Ovary (tissue), 9 donors: ENCODE results near the gene CACNA1C. TPM values are rescaled to one million over a fixed set of nuclear protein-coding genes. Genes with fewer than 3 reads are reported as not detected.
A peak's percentile ranks its signal among the peaks of the same experiment; 100 is the strongest.

Source experiments
- DNase-seq, 5 donors: peaks; one replicate each; pipeline ENCODE4 v3.0.0-alpha.2; 2019 to 2020
- H3K27ac ChIP-seq, 2 donors: fragments of 200-600 bp; one replicate each; pipeline versions ENCODE4 v1.5.1 to v1.8.0; 2019 to 2022
- H3K27me3 ChIP-seq: fragments of 200-600 bp; one replicate; pipeline ENCODE4 v1.8.0; 2022
- H3K36me3 ChIP-seq: fragments of 200-600 bp; sonication (generic); one replicate; pipeline ENCODE4 v1.5.1; 2019
- H3K4me1 ChIP-seq: one replicate; pipeline ENCODE4 v1.8.1; 2013; ENCODE audit warnings: mild to moderate bottlenecking, moderate library complexity; ENCODE audit not compliant: insufficient read depth
- H3K4me3 ChIP-seq: fragments of 200-600 bp; sonication (generic); one replicate; pipeline ENCODE4 v1.5.1; 2017
- H3K9me3 ChIP-seq, 2 donors: fragments of 200-600 bp in 1 of 2; sonication (generic) in 1 of 2; one replicate each; pipeline versions ENCODE4 v1.5.1 to v1.8.1; 2013 to 2019; ENCODE audit warnings: mild to moderate bottlenecking in 1 of 2, moderate library complexity in 1 of 2
- CTCF ChIP-seq, 3 donors: fragments of 450-650 bp in 2 of 3; fragments of 200-600 bp in 1 of 3; IDR thresholded peaks; one replicate each; pipeline versions ENCODE4 v1.5.1 to v1.8.0; 2016 to 2022; ENCODE audit warnings: antibody characterized with exemption in 3 of 3, mild to moderate bottlenecking in 1 of 3
- EP300 ChIP-seq: sonication (generic); formaldehyde crosslinking; IDR thresholded peaks from one replicate; pipeline ENCODE4 v1.6.1; 2017; ENCODE audit warnings: antibody characterized with exemption
- POLR2A ChIP-seq: fragments of 450-650 bp; IDR thresholded peaks from one replicate; pipeline ENCODE4 v1.6.1; 2017; ENCODE audit warnings: antibody characterized with exemption, mild to moderate bottlenecking, moderate library complexity
- WGBS, 3 donors: extraction: QIAGEN DNeasy Blood & Tissue Kit in 1 of 3; methylation state at CpG; one replicate each; pipeline versions ENCODE4 v1.1.5 to v1.1.7; 2013 to 2017; 5-methylcytosine and 5-hydroxymethylcytosine counted together
- intact Hi-C, 4 donors: fragments of 100-400 bp; cut with DNase I; formaldehyde crosslinking; loops; one replicate each; pipeline versions ENCODE4 v1.11.0 to v1.15.1; 2022 to 2023
- polyA plus RNA-seq, 2 donors: library from polyadenylated mRNA; stranded (reverse); fragments of 200-250 nt in 1 of 2; fragments of 350-450 nt in 1 of 2; fragmentation: Illumina TruSeq in 1 of 2; extraction: RNeasy Lipid Tissue Mini Kit (QIAGEN cat#74804) in 1 of 2; gene quantifications; one replicate each; pipeline ENCODE4 v1.2.3, GENCODE V29; 2013 to 2014
- total RNA-seq, 7 donors: library from RNA; depleted of rRNA in 2 of 7; stranded (reverse); fragments of >200 nt in 2 of 7; fragmentation: NEBNext Ultra II Directional in 3 of 7; extraction: Animal tissue kit (Norgen Biotek cat#: 25700) in 3 of 7; gene quantifications; one replicate each; pipeline versions ENCODE4 v1.1.0 to v1.2.4, GENCODE V29; 2016 to 2023
- donor health status: DM: no; HTN: no; CAD: no; lungs with moderate emphysema.
- donor health status: DM: no; HTN: no; CAD: no.
- donor health status: Bipolar disorder and iron deficiency.
- donor health status: DM: yes; HTN: yes; CAD: no.
- donor health status: DM: no; HTN: no; CAD: no.
- donor health status: DM: yes; HTN: yes; CAD: no.

CACNA1C gene
- total and polyA plus RNA-seq, 9 donors, result 2.2 to 8.3 (median 3.7) TPM

GRCh38 chr12:2154521-2154920 lies 101.7 kb downstream of the CACNA1C start:
- no peak for DNase-seq
- H3K4me1 ChIP-seq, result peaks cover 5% of the 10 kb centered on the region
- no peak overlapping the region for H3K4me3 ChIP-seq
- intact Hi-C loops, result no loop called here
- H3K9me3 ChIP-seq, result no peaks in the 10 kb centered on the region
- 76 to 89% (median 84%) methylated on average over 6 of the region's 6 CpGs for WGBS, 3 donors
- no peaks in the 10 kb centered on the region for H3K36me3 ChIP-seq
- peak overlapping the region in 1 of 2 donors; percentile 20 for H3K27ac ChIP-seq
- H3K27me3 ChIP-seq, result no peaks in the 10 kb centered on the region
- TF ChIP-seq POLR2A (no peak), EP300 (no peak), CTCF (IDR thresholded peaks at IDR 0.05) (no peak)

- no peak for DNase-seq
- 69 to 71% (median 69%) methylated on average over 5 of the region's 5 CpGs for WGBS, 3 donors
- Histone ChIP-seq H3K27me3 (no peaks in the 10 kb centered on the region), H3K4me3 (no peak overlapping the region), H3K36me3 (no peaks in the 10 kb centered on the region), H3K4me1 (peaks cover 5% of the 10 kb centered on the region), H3K9me3 (no peaks in the 10 kb centered on the region), H3K27ac (no peak overlapping the region)
- intact Hi-C loops, result no loop called here
- TF ChIP-seq POLR2A (no peak), CTCF (IDR thresholded peaks at IDR 0.05) (no peak), EP300 (no peak)
Measured at GRCh38 chr12:2156333-2156732, 103.5 kb downstream of the CACNA1C start.

GRCh38 chr12:2160043-2160442 lies 107.3 kb downstream of the CACNA1C start:
- no peak for DNase-seq
- H3K27me3 ChIP-seq, result no peaks in the 10 kb centered on the region
- WGBS, 3 donors, result 83 to 90% (median 89%) methylated on average over 7 of the region's 7 CpGs
- no peaks in the 10 kb centered on the region for H3K9me3 ChIP-seq
- no peak overlapping the region for H3K27ac ChIP-seq
- no peak overlapping the region for H3K4me3 ChIP-seq
- intact Hi-C loops, result loop anchor here in 1 of 4 donors (10.0 kb wide), 1 partner anchor 105 kb away; the partner anchor contains the start of gene CACNA1C
- no peaks in the 10 kb centered on the region for H3K36me3 ChIP-seq
- H3K4me1 ChIP-seq, result peaks cover 14% of the 10 kb centered on the region
- no peak for TF ChIP-seq POLR2A
- no peak for TF ChIP-seq EP300
- no peak for TF ChIP-seq CTCF (IDR thresholded peaks at IDR 0.05)

- Histone ChIP-seq H3K4me1 (peaks cover 14% of the 10 kb centered on the region), H3K27ac (no peak overlapping the region), H3K9me3 (no peaks in the 10 kb centered on the region), H3K36me3 (no peaks in the 10 kb centered on the region), H3K27me3 (no peaks in the 10 kb centered on the region), H3K4me3 (no peak overlapping the region)
- DNase-seq, result peak in 2 of 5 donors; percentile 26 to 57
- intact Hi-C loops, result loop anchor here in 1 of 4 donors (10.0 kb wide), 1 partner anchor 107 kb away; the partner anchor contains the start of gene CACNA1C
- TF ChIP-seq EP300, result no peak
- no peak for TF ChIP-seq POLR2A
- TF ChIP-seq CTCF (IDR thresholded peaks at IDR 0.05), result no peak
- 52 to 73% (median 66%) methylated on average over 10 of the region's 10 CpGs for whole genome bisulfite sequencing, 3 donors
Measured at GRCh38 chr12:2161473-2161872, 108.7 kb downstream of the CACNA1C start.
